Stimulated activated CD4-positive, alpha-beta T cell treated with anti-CD3 and anti-CD28 coated beads, TNF-alpha, amount 100 ng/mL, for 24 hours (primary cell): ENCODE data around the gene FAM50A.

Source experiments
- DNase-seq, 3 experiments: peaks; one replicate each; pipeline ENCODE4 v3.0.0-alpha.2; 2020; ENCODE audit warnings: low read depth in 3 of 3

Gene FAM50A

GRCh38 chrX:154463611-154464220, 19.8 kb downstream of the FAM50A start:
- DNase-seq, result no peak

GRCh38 chrX:154464806-154465365, 20.9 kb downstream of the FAM50A start:
- DNase-seq, result no peak

- no peak for DNase-seq
Measured at GRCh38 chrX:154465601-154466000, 21.7 kb downstream of the FAM50A start.

DNA sequence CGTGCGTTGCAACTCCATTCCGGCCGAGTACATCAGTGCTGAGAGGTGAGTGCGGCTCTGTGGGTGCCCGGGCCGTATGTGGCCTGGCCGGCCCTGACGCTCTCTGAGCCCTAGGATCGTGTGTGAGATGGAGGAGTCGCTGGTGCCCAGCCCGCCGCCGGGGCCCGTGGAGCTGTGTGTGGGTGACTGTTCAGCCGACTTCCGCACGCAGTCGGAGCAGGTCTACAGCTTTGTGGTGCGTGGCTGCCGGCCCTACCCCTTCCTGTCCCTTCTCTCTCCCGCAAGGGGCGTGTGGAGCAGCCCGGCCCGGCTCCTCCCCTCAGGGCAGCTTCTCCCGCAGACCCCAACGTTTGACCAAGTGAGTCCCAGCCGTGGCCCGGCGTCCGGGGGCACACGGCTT, 22.1 kb downstream of the FAM50A start:
- no peak for DNase-seq

GRCh38 chrX:154466907-154467306, 23.0 kb downstream of the FAM50A start:
- no peak for DNase-seq

- DNase-seq, result no peak
Measured at GRCh38 chrX:154467556-154467955, 23.6 kb downstream of the FAM50A start.

DNA sequence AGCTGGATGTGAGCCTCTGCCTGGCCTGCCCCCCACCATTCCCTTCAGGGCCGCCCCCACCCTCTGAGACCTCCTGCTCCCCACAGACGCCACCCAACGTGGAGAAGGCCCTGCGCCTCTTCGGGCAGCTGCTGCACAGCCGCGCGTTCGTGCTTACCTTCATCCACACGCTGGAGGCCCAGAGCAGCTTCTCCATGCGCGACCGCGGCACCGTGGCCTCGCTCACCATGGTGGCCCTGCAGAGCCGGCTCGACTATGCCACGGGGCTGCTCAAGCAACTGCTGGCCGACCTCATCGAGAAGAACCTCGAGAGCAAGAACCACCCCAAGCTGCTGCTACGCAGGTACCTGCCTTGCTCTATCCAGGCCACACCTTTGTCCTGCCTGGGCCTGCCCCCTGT, 24.3 kb downstream of the FAM50A start:
- DNase-seq, result no peak

GRCh38 chrX:154469114-154469513, 25.2 kb downstream of the FAM50A start:
- DNase-seq, result no peak

- no peak for DNase-seq
Measured at GRCh38 chrX:154469880-154470279, 25.9 kb downstream of the FAM50A start.

- DNase-seq, result no peak
Measured at GRCh38 chrX:154470434-154470833, 26.5 kb downstream of the FAM50A start.

DNA sequence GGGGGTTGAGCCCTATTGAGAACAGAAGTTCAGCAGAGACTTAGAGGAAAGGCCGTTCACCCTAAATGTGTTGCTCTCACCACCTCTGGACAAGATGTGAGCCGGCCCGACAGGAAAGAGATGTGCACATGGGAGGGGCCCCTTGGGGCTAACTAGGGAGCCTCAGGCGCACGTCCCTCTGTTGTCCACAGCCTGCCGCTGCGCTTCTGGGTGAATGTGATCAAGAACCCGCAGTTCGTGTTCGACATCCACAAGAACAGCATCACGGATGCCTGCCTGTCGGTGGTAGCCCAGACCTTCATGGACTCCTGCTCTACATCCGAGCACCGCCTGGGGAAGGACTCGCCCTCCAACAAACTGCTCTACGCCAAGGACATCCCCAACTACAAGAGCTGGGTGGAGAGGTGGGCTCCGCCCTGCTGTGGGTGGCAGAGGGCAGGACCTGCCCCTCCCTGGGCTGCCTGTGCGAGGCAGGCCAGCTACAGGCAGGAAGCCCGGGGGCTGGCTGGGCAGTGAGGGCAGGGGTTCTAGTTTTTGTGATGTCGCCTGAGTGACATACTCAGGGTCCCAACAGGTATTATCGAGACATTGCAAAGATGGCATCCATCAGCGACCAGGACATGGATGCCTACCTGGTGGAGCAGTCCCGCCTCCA, 27.1 kb downstream of the FAM50A start:
- DNase-seq, result no peak

GRCh38 chrX:154471839-154472684, 28.1 kb downstream of the FAM50A start:
- DNase-seq, result no peak

GRCh38 chrX:154472685-154473632, 29.0 kb downstream of the FAM50A start:
- no peak for DNase-seq

- no peak for DNase-seq
Measured at GRCh38 chrX:154473683-154474082, 29.7 kb downstream of the FAM50A start.

GRCh38 chrX:154476821-154477220, 32.9 kb downstream of the FAM50A start:
- DNase-seq, result no peak

GRCh38 chrX:154477891-154478477, 34.0 kb downstream of the FAM50A start:
- DNase-seq, result no peak

- peak; percentile 80 to 92 (median 84) for DNase-seq
Measured at GRCh38 chrX:154478728-154479622, 35.0 kb downstream of the FAM50A start, which contains the start of gene LAGE3. LAGE3 (minus strand) TSS chrX:154479281; CDS start chrX:154478915, 366 bp downstream.

- no peak for DNase-seq
Measured at GRCh38 chrX:154481195-154481594, 37.3 kb downstream of the FAM50A start.

GRCh38 chrX:154481911-154482601, 38.1 kb downstream of the FAM50A start:
- DNase-seq, result no peak
